ENCODE measurements around the gene RBMS1.

RBMS1 gene

DNA sequence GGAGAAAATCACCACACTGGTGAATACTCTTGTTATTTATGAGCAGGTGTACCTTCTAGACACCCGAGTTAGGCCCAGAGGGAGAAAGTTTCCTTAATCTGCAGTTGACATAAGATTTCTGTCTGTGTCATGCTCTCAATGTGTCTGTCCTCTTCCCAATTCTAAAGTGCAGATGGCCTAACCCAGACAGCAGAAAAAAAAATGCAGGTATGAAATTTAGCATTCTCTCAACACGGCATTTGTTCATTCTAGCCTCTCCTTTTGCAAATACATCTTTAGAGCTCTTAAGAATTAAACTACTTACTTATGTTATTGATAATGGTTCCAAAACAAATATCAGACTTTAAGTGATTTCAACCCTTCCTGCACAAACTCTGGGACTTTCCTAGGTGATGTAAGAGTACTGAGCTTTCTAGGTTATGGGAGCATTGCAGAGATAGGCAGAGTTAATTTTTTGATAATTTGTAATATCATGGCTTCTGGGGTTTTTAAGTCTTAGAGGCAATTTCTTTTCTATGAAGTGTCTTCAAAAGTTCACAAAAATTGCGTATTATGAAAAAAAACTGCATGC lies 260.6 kb downstream of the RBMS1 start:
- no peak for FAIRE-seq
- DNase-seq (ENCODE audit: insufficient read length, low spot score): no peak
- TF ChIP-seq PAX5 (IDR thresholded peaks at IDR 0.05; ENCODE audit: insufficient read depth, low read length, severe bottlenecking) (no peak), POLR2A (IDR thresholded peaks at IDR 0.05; ENCODE audit: low read depth, low read length) (no peak), POLR2AphosphoS5 (IDR thresholded peaks at IDR 0.05; ENCODE audit: low read depth, low read length) (no peak), TAF1 (IDR thresholded peaks at IDR 0.05; ENCODE audit: low read depth, low read length) (no peak), SPI1 (IDR thresholded peaks at IDR 0.05; ENCODE audit: low read depth, low read length) (no peak), POU2F2 (IDR thresholded peaks at IDR 0.05; ENCODE audit: low read depth, low read length) (no peak)

DNA sequence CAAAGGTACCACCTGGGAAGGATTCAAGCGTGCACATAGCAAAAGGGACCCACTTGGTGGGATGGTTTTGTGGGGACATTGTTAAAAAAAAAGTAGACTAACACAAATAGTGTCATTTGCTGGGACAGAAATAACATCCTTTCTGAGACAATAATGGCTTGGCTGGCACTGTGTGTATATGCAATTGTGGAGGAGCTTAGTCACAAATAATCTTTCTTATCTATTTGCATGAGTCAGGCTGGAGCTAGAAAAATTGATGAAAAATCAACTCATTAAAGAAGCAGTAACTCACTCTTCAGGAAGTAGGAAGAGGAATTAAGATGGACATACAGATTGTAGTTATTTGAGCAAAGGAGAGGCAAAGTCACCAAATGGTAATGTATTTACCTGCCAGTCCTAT lies 264.0 kb downstream of the RBMS1 start:
- TF ChIP-seq PAX5 (IDR thresholded peaks at IDR 0.05; ENCODE audit: insufficient read depth, low read length, severe bottlenecking) (no peak), POLR2AphosphoS5 (IDR thresholded peaks at IDR 0.05; ENCODE audit: low read depth, low read length) (no peak), TAF1 (IDR thresholded peaks at IDR 0.05; ENCODE audit: low read depth, low read length) (no peak), POU2F2 (IDR thresholded peaks at IDR 0.05; ENCODE audit: low read depth, low read length) (no peak), POLR2A (IDR thresholded peaks at IDR 0.05; ENCODE audit: low read depth, low read length) (no peak), SPI1 (IDR thresholded peaks at IDR 0.05; ENCODE audit: low read depth, low read length) (no peak)
- FAIRE-seq: no peak
- no peak for DNase-seq (ENCODE audit: insufficient read length, low spot score)

GRCh38 chr2:160228141-160228917 lies 265.3 kb downstream of the RBMS1 start:
- no peak for TF ChIP-seq SPI1 (IDR thresholded peaks at IDR 0.05; ENCODE audit: low read depth, low read length)
- no peak for TF ChIP-seq POU2F2 (IDR thresholded peaks at IDR 0.05; ENCODE audit: low read depth, low read length)
- no peak for TF ChIP-seq POLR2A (IDR thresholded peaks at IDR 0.05; ENCODE audit: low read depth, low read length)
- no peak for TF ChIP-seq TAF1 (IDR thresholded peaks at IDR 0.05; ENCODE audit: low read depth, low read length)
- no peak for TF ChIP-seq PAX5 (IDR thresholded peaks at IDR 0.05; ENCODE audit: insufficient read depth, low read length, severe bottlenecking)
- TF ChIP-seq POLR2AphosphoS5 (IDR thresholded peaks at IDR 0.05; ENCODE audit: low read depth, low read length): no peak
- no peak for DNase-seq (ENCODE audit: insufficient read length, low spot score)
- no peak for FAIRE-seq

DNA sequence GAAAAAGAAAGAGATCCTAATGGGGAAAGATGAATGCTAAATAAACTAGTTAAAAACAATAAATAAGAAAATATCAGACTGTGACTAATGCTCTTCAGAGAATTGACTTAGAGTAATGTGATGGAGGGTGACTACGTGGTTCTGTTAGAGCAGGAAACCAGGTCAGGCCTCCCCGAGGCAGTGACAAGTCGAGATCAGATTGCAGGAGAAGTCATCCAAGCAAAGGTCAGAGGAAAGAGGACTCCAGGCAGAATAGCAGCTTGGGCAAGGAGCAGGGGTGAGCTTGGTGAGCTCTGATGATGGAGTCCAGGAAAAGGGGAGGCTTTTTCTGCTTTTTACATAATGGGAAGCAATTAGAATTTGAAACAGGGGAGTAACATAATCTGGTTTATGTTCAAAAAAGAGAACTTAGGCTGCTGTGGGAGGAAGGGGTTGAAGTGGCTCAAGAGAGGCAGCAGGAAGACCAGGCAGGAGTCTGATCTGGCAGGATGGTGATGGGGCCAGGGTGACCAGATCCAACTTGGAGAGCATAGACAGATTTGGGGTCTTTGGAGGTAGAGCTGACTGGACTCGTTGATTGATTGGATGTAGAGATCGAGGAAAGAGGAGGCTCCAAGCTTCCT lies 266.2 kb downstream of the RBMS1 start:
- FAIRE-seq: no peak
- DNase-seq (ENCODE audit: insufficient read length, low spot score): no peak
- TF ChIP-seq POLR2AphosphoS5 (IDR thresholded peaks at IDR 0.05; ENCODE audit: low read depth, low read length) (no peak), PAX5 (IDR thresholded peaks at IDR 0.05; ENCODE audit: insufficient read depth, low read length, severe bottlenecking) (no peak), TAF1 (IDR thresholded peaks at IDR 0.05; ENCODE audit: low read depth, low read length) (no peak), POU2F2 (IDR thresholded peaks at IDR 0.05; ENCODE audit: low read depth, low read length) (no peak), POLR2A (IDR thresholded peaks at IDR 0.05; ENCODE audit: low read depth, low read length) (no peak), SPI1 (IDR thresholded peaks at IDR 0.05; ENCODE audit: low read depth, low read length) (no peak)

DNA sequence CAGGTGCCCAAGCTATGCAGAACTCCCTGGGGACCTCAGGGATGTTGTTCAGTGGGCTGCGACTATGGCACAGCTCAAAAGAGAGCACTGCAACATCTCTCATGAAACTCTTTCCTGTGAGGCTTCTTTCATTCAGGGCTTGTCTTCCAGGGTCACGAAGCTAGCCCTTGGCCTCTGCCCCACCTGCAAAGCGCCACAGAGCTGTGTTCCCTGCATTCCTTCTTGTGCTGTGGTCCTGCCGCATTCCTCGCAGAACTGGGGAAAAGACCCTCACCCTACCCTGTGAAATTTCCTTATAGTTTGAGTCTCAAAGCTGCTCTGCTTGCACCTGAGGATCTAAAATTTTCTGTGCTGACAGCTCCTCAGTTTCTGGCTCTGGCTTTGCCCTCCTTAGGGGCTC lies 267.2 kb downstream of the RBMS1 start:
- no peak for DNase-seq (ENCODE audit: insufficient read length, low spot score)
- TF ChIP-seq POLR2A (IDR thresholded peaks at IDR 0.05; ENCODE audit: low read depth, low read length): no peak
- no peak for TF ChIP-seq TAF1 (IDR thresholded peaks at IDR 0.05; ENCODE audit: low read depth, low read length)
- no peak for FAIRE-seq

- no peak for TF ChIP-seq POLR2AphosphoS5 (IDR thresholded peaks at IDR 0.05; ENCODE audit: low read depth, low read length)
- no peak for TF ChIP-seq PAX5 (IDR thresholded peaks at IDR 0.05; ENCODE audit: insufficient read depth, low read length, severe bottlenecking)
- TF ChIP-seq TAF1 (IDR thresholded peaks at IDR 0.05; ENCODE audit: low read depth, low read length): no peak
- no peak for TF ChIP-seq POLR2A (IDR thresholded peaks at IDR 0.05; ENCODE audit: low read depth, low read length)
- no peak for TF ChIP-seq POU2F2 (IDR thresholded peaks at IDR 0.05; ENCODE audit: low read depth, low read length)
- TF ChIP-seq SPI1 (IDR thresholded peaks at IDR 0.05; ENCODE audit: low read depth, low read length): no peak
- DNase-seq (ENCODE audit: insufficient read length, low spot score) (no peak), FAIRE-seq (no peak)
These were observed 267.9 kb downstream of the RBMS1 start for GRCh38 chr2:160225722-160226121.

DNA sequence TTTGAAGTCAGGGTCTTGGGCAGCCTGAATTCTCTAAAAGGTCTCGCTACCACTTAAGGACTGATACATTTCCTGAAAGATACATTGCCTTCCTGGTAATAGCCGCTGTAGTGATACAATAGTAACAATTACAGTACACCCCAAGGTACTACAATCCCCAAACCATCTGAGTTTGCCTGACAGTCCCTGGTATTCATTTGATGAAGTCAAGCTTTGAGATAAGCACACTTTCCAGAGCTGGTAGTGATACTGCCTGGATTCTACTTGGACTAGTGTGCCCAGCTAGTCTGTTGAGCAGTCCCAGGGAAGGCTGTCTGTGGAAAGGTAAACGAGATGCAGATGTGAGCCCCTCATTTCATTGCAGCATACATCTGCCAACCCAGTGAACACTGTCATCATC lies 269.1 kb downstream of the RBMS1 start:
- DNase-seq (ENCODE audit: insufficient read length, low spot score): no peak
- FAIRE-seq: no peak
- TF ChIP-seq POLR2A (IDR thresholded peaks at IDR 0.05; ENCODE audit: low read depth, low read length) (no peak), POU2F2 (IDR thresholded peaks at IDR 0.05; ENCODE audit: low read depth, low read length) (no peak), TAF1 (IDR thresholded peaks at IDR 0.05; ENCODE audit: low read depth, low read length) (no peak), POLR2AphosphoS5 (IDR thresholded peaks at IDR 0.05; ENCODE audit: low read depth, low read length) (no peak), PAX5 (IDR thresholded peaks at IDR 0.05; ENCODE audit: insufficient read depth, low read length, severe bottlenecking) (no peak)

GRCh38 chr2:160224060-160224459 lies 269.5 kb downstream of the RBMS1 start:
- TF ChIP-seq POLR2AphosphoS5 (IDR thresholded peaks at IDR 0.05; ENCODE audit: low read depth, low read length) (no peak), PAX5 (IDR thresholded peaks at IDR 0.05; ENCODE audit: insufficient read depth, low read length, severe bottlenecking) (no peak), POU2F2 (IDR thresholded peaks at IDR 0.05; ENCODE audit: low read depth, low read length) (no peak), TAF1 (IDR thresholded peaks at IDR 0.05; ENCODE audit: low read depth, low read length) (no peak), SPI1 (IDR thresholded peaks at IDR 0.05; ENCODE audit: low read depth, low read length) (no peak), POLR2A (IDR thresholded peaks at IDR 0.05; ENCODE audit: low read depth, low read length) (no peak)
- FAIRE-seq (no peak), DNase-seq (ENCODE audit: insufficient read length, low spot score) (peak; percentile 54)

- TF ChIP-seq POLR2A (IDR thresholded peaks at IDR 0.05; ENCODE audit: low read depth, low read length) (no peak), TAF1 (IDR thresholded peaks at IDR 0.05; ENCODE audit: low read depth, low read length) (no peak), SPI1 (IDR thresholded peaks at IDR 0.05; ENCODE audit: low read depth, low read length) (no peak), POU2F2 (IDR thresholded peaks at IDR 0.05; ENCODE audit: low read depth, low read length) (no peak), PAX5 (IDR thresholded peaks at IDR 0.05; ENCODE audit: insufficient read depth, low read length, severe bottlenecking) (no peak), POLR2AphosphoS5 (IDR thresholded peaks at IDR 0.05; ENCODE audit: low read depth, low read length) (no peak)
- FAIRE-seq (no peak), DNase-seq (ENCODE audit: insufficient read length, low spot score) (no peak)
These were observed 270.0 kb downstream of the RBMS1 start for GRCh38 chr2:160223560-160223959.

Data from GM12891 (cell line).